Measurements from ENCODE around the gene MBD3L5. TPM values are rescaled to one million over a fixed set of nuclear protein-coding genes. Genes with fewer than 3 reads are reported as not detected.

MBD3L5 gene
- total RNA-seq, 1 donor from 2014 or later: not detected

DNA sequence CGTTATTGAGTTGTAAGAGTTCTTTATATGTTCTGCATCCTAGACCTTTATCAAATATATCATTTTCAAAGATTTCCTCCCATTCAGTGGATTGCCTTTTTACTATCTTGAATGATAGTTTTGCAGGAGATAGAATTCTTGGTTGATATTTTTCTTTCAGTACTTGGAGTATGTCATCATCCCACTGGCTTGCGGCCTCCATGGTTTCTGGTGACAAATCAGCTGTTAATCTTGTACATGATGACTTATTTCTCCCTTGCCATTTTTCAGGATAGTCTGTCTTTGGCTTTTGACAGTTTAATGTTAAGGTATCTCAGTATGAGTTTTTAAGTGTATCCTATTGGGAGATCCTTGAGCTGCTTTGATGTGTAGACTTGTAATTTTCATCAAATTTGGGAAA is 47.6 kb downstream of the MBD3L5 start:
- no peaks in the 10 kb centered on the region for H3K27me3 ChIP-seq (ENCODE audit: insufficient read depth, low read length)
- H3K36me3 Mint-ChIP-seq (ENCODE audit: low read depth, unreplicated experiment): peaks cover 85% of the 10 kb centered on the region
- no peaks in the 10 kb centered on the region for H3K79me2 ChIP-seq (ENCODE audit: insufficient read depth, low read length)
- no peaks in the 10 kb centered on the region for H3K27me3 Mint-ChIP-seq (ENCODE audit: low read depth, unreplicated experiment)
- no peak overlapping the region for H3K4me2 ChIP-seq (ENCODE audit: low read length)
- peaks cover 61% of the 10 kb centered on the region for H3K9me3 Mint-ChIP-seq (ENCODE audit: unreplicated experiment)
- H3K9ac ChIP-seq (ENCODE audit: low read length): no peak overlapping the region
- peaks cover 54% of the 10 kb centered on the region for H3K9me3 ChIP-seq (ENCODE audit: insufficient read depth, low read depth, low read length)
- no peak overlapping the region for H3K27ac ChIP-seq (ENCODE audit: low read depth, low read length)
- DNase-seq (ENCODE audit: low read depth) (no peak), FAIRE-seq (no peak)
- H2AFZ ChIP-seq (ENCODE audit: low read depth, low read length): no peak overlapping the region
- H3K36me3 ChIP-seq (ENCODE audit: insufficient read depth, low read length): peaks cover 70% of the 10 kb centered on the region
- no peak overlapping the region for H3K4me3 Mint-ChIP-seq (ENCODE audit: unreplicated experiment)
- no peak overlapping the region for H3K4me3 ChIP-seq (ENCODE audit: insufficient read depth, low read depth, low read length)
- TF ChIP-seq EZH2 (IDR thresholded peaks at IDR 0.05; ENCODE audit: insufficient read depth, low read length): no peak
- TF ChIP-seq, protein P1, sequence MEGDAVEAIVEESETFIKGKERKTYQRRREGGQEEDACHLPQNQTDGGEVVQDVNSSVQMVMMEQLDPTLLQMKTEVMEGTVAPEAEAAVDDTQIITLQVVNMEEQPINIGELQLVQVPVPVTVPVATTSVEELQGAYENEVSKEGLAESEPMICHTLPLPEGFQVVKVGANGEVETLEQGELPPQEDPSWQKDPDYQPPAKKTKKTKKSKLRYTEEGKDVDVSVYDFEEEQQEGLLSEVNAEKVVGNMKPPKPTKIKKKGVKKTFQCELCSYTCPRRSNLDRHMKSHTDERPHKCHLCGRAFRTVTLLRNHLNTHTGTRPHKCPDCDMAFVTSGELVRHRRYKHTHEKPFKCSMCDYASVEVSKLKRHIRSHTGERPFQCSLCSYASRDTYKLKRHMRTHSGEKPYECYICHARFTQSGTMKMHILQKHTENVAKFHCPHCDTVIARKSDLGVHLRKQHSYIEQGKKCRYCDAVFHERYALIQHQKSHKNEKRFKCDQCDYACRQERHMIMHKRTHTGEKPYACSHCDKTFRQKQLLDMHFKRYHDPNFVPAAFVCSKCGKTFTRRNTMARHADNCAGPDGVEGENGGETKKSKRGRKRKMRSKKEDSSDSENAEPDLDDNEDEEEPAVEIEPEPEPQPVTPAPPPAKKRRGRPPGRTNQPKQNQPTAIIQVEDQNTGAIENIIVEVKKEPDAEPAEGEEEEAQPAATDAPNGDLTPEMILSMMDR (IDR thresholded peaks at IDR 0.05; ENCODE audit: insufficient read depth, low read depth, low read length): no peak
- no peaks in the 10 kb centered on the region for H4K20me1 ChIP-seq (ENCODE audit: insufficient read depth, low read length)
- no peaks in the 10 kb centered on the region for H3K4me1 ChIP-seq (ENCODE audit: insufficient read depth, low read length)
- no peaks in the 10 kb centered on the region for H3K4me1 Mint-ChIP-seq (ENCODE audit: low read depth, unreplicated experiment)
- H3K27ac Mint-ChIP-seq (ENCODE audit: unreplicated experiment): no peak overlapping the region

Other genes with a start within 250 kb of the MBD3L5 start
- gene ADGRE1, start 143.0 kb upstream of the MBD3L5 start, total RNA-seq: not detected in 2 replicates
- not detected in 2 replicates for gene MBD3L2B, start 9.1 kb upstream of the MBD3L5 start, total RNA-seq
- gene MBD3L4, start 9.6 kb downstream of the MBD3L5 start, total RNA-seq: not detected in 2 replicates
- 0.57 TPM in 1 of 2 replicates, not detected in the other for gene MBD3L2, start 18.7 kb downstream of the MBD3L5 start, total RNA-seq
- not detected in 2 replicates for gene MBD3L3, start 28.1 kb downstream of the MBD3L5 start, total RNA-seq
- 9.0 and 9.6 TPM in 2 replicates for gene ZNF557, start 39.1 kb downstream of the MBD3L5 start, total RNA-seq